Panc1 (cell line): Measurements from ENCODE around the gene ATRN.

Experiments
- POLR2AphosphoS5 ChIP-seq: IDR thresholded peaks from 2 replicates; pipeline ENCODE4 v1.6.1; 2012; ENCODE audit warnings: mild to moderate bottlenecking, low read depth, low read length, moderate library complexity
- REST ChIP-seq, 2 experiments: IDR thresholded peaks; 2 replicates each; pipeline ENCODE4 v1.6.1; 2011 to 2012; ENCODE audit warnings: low read depth in 2 of 2, control low read depth in 1 of 2, low read length in 1 of 2, mild to moderate bottlenecking in 1 of 2, moderate library complexity in 1 of 2; ENCODE audit not compliant: insufficient read depth in 1 of 2
- TF ChIP-seq, protein P1 (sequence below): fragments of 450-650 bp; IDR thresholded peaks from 2 replicates; pipeline ENCODE4 v1.5.1; 2017; ENCODE audit warnings: mild to moderate bottlenecking

- TF ChIP-seq, protein P1, sequence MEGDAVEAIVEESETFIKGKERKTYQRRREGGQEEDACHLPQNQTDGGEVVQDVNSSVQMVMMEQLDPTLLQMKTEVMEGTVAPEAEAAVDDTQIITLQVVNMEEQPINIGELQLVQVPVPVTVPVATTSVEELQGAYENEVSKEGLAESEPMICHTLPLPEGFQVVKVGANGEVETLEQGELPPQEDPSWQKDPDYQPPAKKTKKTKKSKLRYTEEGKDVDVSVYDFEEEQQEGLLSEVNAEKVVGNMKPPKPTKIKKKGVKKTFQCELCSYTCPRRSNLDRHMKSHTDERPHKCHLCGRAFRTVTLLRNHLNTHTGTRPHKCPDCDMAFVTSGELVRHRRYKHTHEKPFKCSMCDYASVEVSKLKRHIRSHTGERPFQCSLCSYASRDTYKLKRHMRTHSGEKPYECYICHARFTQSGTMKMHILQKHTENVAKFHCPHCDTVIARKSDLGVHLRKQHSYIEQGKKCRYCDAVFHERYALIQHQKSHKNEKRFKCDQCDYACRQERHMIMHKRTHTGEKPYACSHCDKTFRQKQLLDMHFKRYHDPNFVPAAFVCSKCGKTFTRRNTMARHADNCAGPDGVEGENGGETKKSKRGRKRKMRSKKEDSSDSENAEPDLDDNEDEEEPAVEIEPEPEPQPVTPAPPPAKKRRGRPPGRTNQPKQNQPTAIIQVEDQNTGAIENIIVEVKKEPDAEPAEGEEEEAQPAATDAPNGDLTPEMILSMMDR, result no peak
- TF ChIP-seq POLR2AphosphoS5 (no peak), REST (IDR thresholded peaks at IDR 0.05; ENCODE audit: insufficient read depth in 1 of 2, low read depth in 2 of 2, low read length in 1 of 2) (no peak)
Observed at GRCh38 chr20:3691306-3691705, 220.5 kb downstream of the ATRN start.
